Subcutaneous abdominal adipose tissue (tissue), 5 donors: Measurements from ENCODE around the gene PHF21A.

Experiments used
- H3K27ac ChIP-seq: one replicate; pipeline ENCODE4 v1.7.0; 2013; ENCODE audit warnings: low read depth, mild to moderate bottlenecking, inconsistent platforms, low read length, moderate library complexity
- H3K27me3 ChIP-seq, 5 donors: one replicate each; pipeline ENCODE4 v1.7.0; 2013; ENCODE audit warnings: low read length in 5 of 5, inconsistent platforms in 1 of 5; ENCODE audit not compliant: control insufficient read depth in 5 of 5, insufficient read depth in 4 of 5
- H3K36me3 ChIP-seq, 5 donors: one replicate each; pipeline ENCODE4 v1.7.0; 2013; ENCODE audit warnings: low read length in 5 of 5; ENCODE audit not compliant: control insufficient read depth in 5 of 5, insufficient read depth in 5 of 5
- H3K4me1 ChIP-seq, 5 donors: one replicate each; pipeline ENCODE4 v1.7.0; 2013; ENCODE audit warnings: low read length in 5 of 5, mild to moderate bottlenecking in 3 of 5, moderate library complexity in 1 of 5; ENCODE audit not compliant: control insufficient read depth in 5 of 5, insufficient read depth in 5 of 5
- H3K4me3 ChIP-seq, 5 donors: one replicate each; pipeline ENCODE4 v1.7.0; 2013; ENCODE audit warnings: low read length in 5 of 5, low read depth in 1 of 5
- H3K9ac ChIP-seq, 5 donors: one replicate each; pipeline ENCODE4 v1.7.0; 2013; ENCODE audit warnings: low read length in 5 of 5, mild to moderate bottlenecking in 4 of 5, moderate library complexity in 3 of 5
- H3K9me3 ChIP-seq, 5 donors: one replicate each; pipeline ENCODE4 v1.7.0; 2013; ENCODE audit warnings: low read length in 5 of 5; ENCODE audit not compliant: control insufficient read depth in 5 of 5
- donor health status: healthy.
- donor health status: healthy.
- donor health status: healthy.
- donor health status: healthy.
- donor health status: healthy.

The PHF21A gene

GRCh38 chr11:45935349-45936064 lies 185.7 kb downstream of the PHF21A start:
- H3K9ac ChIP-seq = no peak overlapping the region
- no peaks in the 10 kb centered on the region for H3K9me3 ChIP-seq
- H3K36me3 ChIP-seq = peaks cover 11 to 67% (median 54%) of the 10 kb centered on the region in 5 donors
- no peak overlapping the region for H3K4me3 ChIP-seq
- no peak overlapping the region for H3K27ac ChIP-seq
- no peaks in the 10 kb centered on the region for H3K27me3 ChIP-seq
- H3K4me1 ChIP-seq = peaks cover 0 to 9% (median 5%) of the 10 kb centered on the region in 5 donors

DNA sequence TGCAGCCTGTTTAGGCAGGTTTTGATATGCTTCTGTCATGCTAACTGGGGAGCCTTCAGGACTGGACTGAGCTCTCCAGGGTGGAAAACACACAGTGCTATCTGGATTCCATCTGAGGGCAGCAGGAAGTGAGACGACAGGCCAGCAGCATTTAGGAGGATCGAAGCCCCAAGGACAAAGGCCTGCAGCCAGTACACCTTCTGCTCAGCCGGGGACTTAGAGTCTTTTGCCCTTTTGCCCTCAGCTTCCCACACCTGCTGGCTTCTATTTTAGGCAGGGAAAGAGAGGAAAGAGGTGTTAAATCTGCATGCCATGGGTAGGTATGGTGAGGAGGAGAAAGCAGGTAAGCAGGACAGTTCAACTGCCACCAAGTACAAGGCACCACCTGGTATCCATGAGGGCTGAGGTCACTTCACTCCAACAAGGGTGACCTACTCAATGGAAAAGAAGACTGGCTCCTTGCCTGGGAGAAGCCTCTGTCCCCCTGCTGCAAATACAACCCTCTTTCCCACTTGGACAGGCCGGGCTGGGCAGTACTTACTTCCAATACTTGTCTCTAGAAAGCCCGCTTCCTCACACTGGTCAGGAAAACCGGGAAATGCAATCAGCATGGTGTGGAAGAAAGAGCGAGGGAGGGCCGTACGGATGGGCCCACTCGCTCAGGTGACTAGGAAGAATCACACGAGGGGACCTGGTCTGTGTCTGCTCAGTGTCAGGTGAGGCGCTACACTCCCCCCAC lies 186.5 kb downstream of the PHF21A start:
- Histone ChIP-seq H3K4me3 (no peak overlapping the region), H3K36me3 (peaks cover 11 to 67% (median 57%) of the 10 kb centered on the region in 5 donors), H3K9ac (no peak overlapping the region), H3K27me3 (no peaks in the 10 kb centered on the region), H3K27ac (no peak overlapping the region), H3K4me1 (peaks cover 0 to 9% (median 5%) of the 10 kb centered on the region in 5 donors), H3K9me3 (no peaks in the 10 kb centered on the region)

DNA sequence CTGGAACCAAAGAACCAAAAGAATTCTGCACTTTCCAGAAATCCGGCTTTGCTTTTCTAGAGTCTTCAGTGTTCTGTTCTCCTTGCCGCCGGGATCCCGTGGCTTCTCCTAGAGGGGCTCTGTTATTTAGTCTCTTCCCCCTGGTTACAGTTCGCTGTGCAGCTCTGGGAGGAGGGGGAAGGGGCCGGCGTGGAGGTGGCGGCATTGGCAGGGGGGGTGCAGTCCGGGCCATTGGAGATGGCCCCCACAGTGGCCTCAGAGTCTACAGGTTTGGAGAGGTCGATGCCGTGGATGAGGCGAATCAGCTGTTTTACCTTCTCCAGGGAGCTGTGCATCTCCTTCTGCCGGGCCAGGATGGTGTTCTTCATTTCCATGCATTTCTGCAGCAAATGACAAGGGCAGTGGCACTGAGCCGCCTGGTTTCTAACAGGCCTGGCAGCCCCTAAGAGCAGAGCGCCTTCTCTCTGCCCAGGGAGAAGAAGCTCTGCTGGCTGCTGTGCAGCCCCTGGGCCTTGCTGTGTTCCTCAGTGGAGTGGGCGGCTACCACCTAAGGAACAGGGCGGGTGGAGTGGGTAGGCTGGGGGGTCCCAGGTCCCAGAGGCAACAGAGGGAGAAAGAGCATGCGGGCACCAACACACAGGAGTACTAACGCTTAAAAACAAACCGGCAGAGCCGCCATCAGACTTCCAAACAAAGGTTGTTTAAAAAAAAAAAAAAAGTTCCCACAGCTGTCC lies 187.2 kb downstream of the PHF21A start:
- H3K27ac ChIP-seq = no peak overlapping the region
- no peak overlapping the region for H3K4me3 ChIP-seq
- no peaks in the 10 kb centered on the region for H3K9me3 ChIP-seq
- peaks cover 11 to 67% (median 57%) of the 10 kb centered on the region in 5 donors for H3K36me3 ChIP-seq
- no peak overlapping the region for H3K9ac ChIP-seq
- H3K27me3 ChIP-seq = no peaks in the 10 kb centered on the region
- H3K4me1 ChIP-seq = peaks cover 0 to 9% (median 5%) of the 10 kb centered on the region in 5 donors

- Histone ChIP-seq H3K4me3 (no peak overlapping the region), H3K9ac (no peak overlapping the region), H3K27me3 (no peaks in the 10 kb centered on the region), H3K4me1 (peaks cover 0 to 9% (median 5%) of the 10 kb centered on the region in 5 donors), H3K9me3 (no peaks in the 10 kb centered on the region), H3K36me3 (peaks cover 11 to 66% (median 56%) of the 10 kb centered on the region in 5 donors), H3K27ac (no peak overlapping the region)
Observed at GRCh38 chr11:45933131-45933831, 188.0 kb downstream of the PHF21A start.

- Histone ChIP-seq H3K4me1 (peaks cover 0 to 9% (median 5%) of the 10 kb centered on the region in 5 donors), H3K36me3 (peaks cover 11 to 55% (median 49%) of the 10 kb centered on the region in 5 donors)
Observed at GRCh38 chr11:45932217-45932616, 189.0 kb downstream of the PHF21A start.

DNA sequence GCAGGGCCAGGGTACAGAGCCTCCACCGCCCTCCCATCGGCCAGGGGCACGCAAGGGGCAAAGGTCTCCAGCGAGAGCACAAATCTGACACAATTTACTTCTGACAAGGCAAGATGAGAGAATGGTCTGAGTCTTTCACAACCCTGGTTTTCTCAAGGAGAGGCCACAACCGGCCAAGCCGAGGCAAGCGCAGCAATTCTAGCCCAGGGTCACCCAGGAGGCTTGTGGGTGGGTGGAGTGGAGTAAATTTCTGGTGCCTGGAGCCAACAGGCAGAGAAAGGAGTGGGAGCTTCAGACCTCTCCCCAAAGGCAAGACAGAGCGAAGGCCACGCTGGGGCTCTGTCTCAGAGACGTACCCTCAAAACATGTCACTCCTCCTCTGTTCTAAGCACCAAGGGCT lies 189.5 kb downstream of the PHF21A start:
- no peak overlapping the region for H3K4me3 ChIP-seq
- H3K36me3 ChIP-seq = peaks cover 8 to 51% (median 47%) of the 10 kb centered on the region in 5 donors
- no peaks in the 10 kb centered on the region for H3K9me3 ChIP-seq
- H3K27ac ChIP-seq = no peak overlapping the region
- H3K27me3 ChIP-seq = peaks cover 0 to 2% (median 0%) of the 10 kb centered on the region in 5 donors
- peak overlapping the region in 1 of 5 donors; percentile 7 for H3K9ac ChIP-seq
- peaks cover 0 to 9% (median 5%) of the 10 kb centered on the region in 5 donors for H3K4me1 ChIP-seq

More at GRCh38 chr11:45932217-45932616, 189.0 kb downstream of the PHF21A start:
- Histone ChIP-seq H3K4me3 (no peak overlapping the region), H3K9ac (peak overlapping the region in 1 of 5 donors; percentile 7), H3K27me3 (no peaks in the 10 kb centered on the region), H3K27ac (no peak overlapping the region), H3K9me3 (no peaks in the 10 kb centered on the region)

DNA sequence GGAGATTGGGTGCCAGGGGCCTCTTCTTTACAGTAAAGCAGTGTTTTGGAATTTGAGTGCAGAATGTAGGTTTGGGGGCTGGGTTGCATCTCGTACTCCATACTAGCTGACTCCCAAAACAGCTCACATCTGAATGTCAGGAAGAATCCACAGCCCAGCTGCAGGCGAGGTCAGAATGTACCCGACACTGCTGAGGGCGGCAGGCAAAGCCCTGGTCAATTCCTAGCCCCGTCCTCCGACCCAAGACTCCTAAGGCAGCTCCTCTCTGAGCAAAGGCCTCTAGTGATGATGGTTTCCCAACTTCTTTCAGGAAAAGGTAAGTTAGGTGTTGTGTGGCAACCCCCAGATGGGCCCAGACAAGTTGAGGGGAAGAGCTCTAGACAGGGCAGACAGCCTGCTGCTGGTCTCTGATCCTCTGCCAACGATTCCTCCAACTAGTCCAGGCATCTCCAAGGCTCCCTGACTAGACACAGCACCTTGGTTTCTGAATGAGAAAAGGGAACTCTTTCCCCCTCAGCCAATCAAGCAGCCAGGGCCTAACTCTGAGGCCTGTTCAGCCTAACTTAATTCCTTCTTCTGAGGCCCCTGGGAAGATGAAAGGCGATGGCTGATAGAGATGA lies 190.2 kb downstream of the PHF21A start:
- H3K27ac ChIP-seq = no peak overlapping the region
- H3K27me3 ChIP-seq = peaks cover 3 to 9% (median 5%) of the 10 kb centered on the region in 5 donors
- peaks cover 4 to 45% (median 41%) of the 10 kb centered on the region in 5 donors for H3K36me3 ChIP-seq
- no peaks in the 10 kb centered on the region for H3K9me3 ChIP-seq
- H3K4me3 ChIP-seq = no peak overlapping the region
- peaks cover 0 to 9% (median 5%) of the 10 kb centered on the region in 5 donors for H3K4me1 ChIP-seq
- H3K9ac ChIP-seq = no peak overlapping the region

- Histone ChIP-seq H3K27ac (no peak overlapping the region), H3K36me3 (peaks cover 0 to 37% (median 34%) of the 10 kb centered on the region in 5 donors), H3K4me1 (peaks cover 0 to 9% (median 5%) of the 10 kb centered on the region in 5 donors), H3K9ac (no peak overlapping the region), H3K4me3 (no peak overlapping the region), H3K9me3 (no peaks in the 10 kb centered on the region), H3K27me3 (peaks cover 7 to 12% (median 9%) of the 10 kb centered on the region in 5 donors)
Observed at GRCh38 chr11:45930031-45930794, 191.0 kb downstream of the PHF21A start.
